ENCODE data around the gene LCN9. TPM values are rescaled to one million over a fixed set of nuclear protein-coding genes. Genes with fewer than 3 reads are reported as not detected.

Gene LCN9
- total RNA-seq, 1 donor from 2014 or later = not detected

- H3K27ac Mint-ChIP-seq (ENCODE audit: unreplicated experiment) = no peak overlapping the region
- peaks cover 3% of the 10 kb centered on the region for H3K27me3 Mint-ChIP-seq (ENCODE audit: unreplicated experiment)
- H3K36me3 Mint-ChIP-seq (ENCODE audit: unreplicated experiment) = no peaks in the 10 kb centered on the region
- H3K9me3 Mint-ChIP-seq (ENCODE audit: unreplicated experiment) = no peaks in the 10 kb centered on the region
- no peaks in the 10 kb centered on the region for H3K4me1 Mint-ChIP-seq (ENCODE audit: low read depth, unreplicated experiment)
- no peak overlapping the region for H3K4me3 Mint-ChIP-seq (ENCODE audit: unreplicated experiment)
- no peak for TF ChIP-seq CTCF (IDR thresholded peaks at IDR 0.05; ENCODE audit: partially characterized antibody, unreplicated experiment)
- DNase-seq = no peak
Observed at GRCh38 chr9:135704483-135704882, 41.4 kb downstream of the LCN9 start.

- Mint-ChIP-seq H3K4me3 (ENCODE audit: unreplicated experiment) (no peak overlapping the region), H3K27me3 (ENCODE audit: unreplicated experiment) (peaks cover 1% of the 10 kb centered on the region), H3K4me1 (ENCODE audit: low read depth, unreplicated experiment) (no peaks in the 10 kb centered on the region), H3K36me3 (ENCODE audit: unreplicated experiment) (no peaks in the 10 kb centered on the region), H3K9me3 (ENCODE audit: unreplicated experiment) (no peaks in the 10 kb centered on the region), H3K27ac (ENCODE audit: unreplicated experiment) (no peak overlapping the region)
- no peak for DNase-seq
- TF ChIP-seq CTCF (IDR thresholded peaks at IDR 0.05; ENCODE audit: partially characterized antibody, unreplicated experiment) = no peak
Observed at GRCh38 chr9:135705376-135705775, 42.3 kb downstream of the LCN9 start.

- Mint-ChIP-seq H3K9me3 (ENCODE audit: unreplicated experiment) (no peaks in the 10 kb centered on the region), H3K36me3 (ENCODE audit: unreplicated experiment) (no peaks in the 10 kb centered on the region), H3K27me3 (ENCODE audit: unreplicated experiment) (peaks cover 1% of the 10 kb centered on the region), H3K4me1 (ENCODE audit: low read depth, unreplicated experiment) (no peaks in the 10 kb centered on the region), H3K4me3 (ENCODE audit: unreplicated experiment) (no peak overlapping the region), H3K27ac (ENCODE audit: unreplicated experiment) (no peak overlapping the region)
- no peak for TF ChIP-seq CTCF (IDR thresholded peaks at IDR 0.05; ENCODE audit: partially characterized antibody, unreplicated experiment)
- no peak for DNase-seq
Observed at GRCh38 chr9:135706288-135706687, 43.2 kb downstream of the LCN9 start.

- Mint-ChIP-seq H3K27me3 (ENCODE audit: unreplicated experiment) (peaks cover 1% of the 10 kb centered on the region), H3K9me3 (ENCODE audit: unreplicated experiment) (peaks cover 1% of the 10 kb centered on the region), H3K27ac (ENCODE audit: unreplicated experiment) (no peak overlapping the region), H3K36me3 (ENCODE audit: unreplicated experiment) (no peaks in the 10 kb centered on the region), H3K4me3 (ENCODE audit: unreplicated experiment) (no peak overlapping the region), H3K4me1 (ENCODE audit: low read depth, unreplicated experiment) (peaks cover under 1% of the 10 kb centered on the region)
- TF ChIP-seq CTCF (IDR thresholded peaks at IDR 0.05; ENCODE audit: partially characterized antibody, unreplicated experiment) = no peak
- DNase-seq = no peak
Observed at GRCh38 chr9:135707252-135708138, 44.4 kb downstream of the LCN9 start.

- Mint-ChIP-seq H3K9me3 (ENCODE audit: unreplicated experiment) (peaks cover 1% of the 10 kb centered on the region), H3K36me3 (ENCODE audit: unreplicated experiment) (no peaks in the 10 kb centered on the region), H3K4me3 (ENCODE audit: unreplicated experiment) (no peak overlapping the region), H3K4me1 (ENCODE audit: low read depth, unreplicated experiment) (peaks cover 3% of the 10 kb centered on the region), H3K27me3 (ENCODE audit: unreplicated experiment) (peaks cover 1% of the 10 kb centered on the region), H3K27ac (ENCODE audit: unreplicated experiment) (no peak overlapping the region)
- no peak for TF ChIP-seq CTCF (IDR thresholded peaks at IDR 0.05; ENCODE audit: partially characterized antibody, unreplicated experiment)
- no peak for DNase-seq
Observed at GRCh38 chr9:135708164-135708563, 45.1 kb downstream of the LCN9 start.

Measured in glutamatergic neuron (in vitro differentiated cells).